Neuron (in vitro differentiated cells): ENCODE measurements around the gene C1orf174.

Source experiments
- H2AFZ ChIP-seq: one replicate; pipeline ENCODE4 v1.6.1; 2013; ENCODE audit warnings: low read depth, mild to moderate bottlenecking, inconsistent platforms, low read length, moderate library complexity
- H3K27me3 ChIP-seq: one replicate; pipeline ENCODE4 v1.6.1; 2013; ENCODE audit warnings: low read length; ENCODE audit not compliant: insufficient read depth
- H3K36me3 ChIP-seq: one replicate; pipeline ENCODE4 v1.6.1; 2013; ENCODE audit warnings: low read length; ENCODE audit not compliant: insufficient read depth
- H3K4me1 ChIP-seq: one replicate; pipeline ENCODE4 v1.6.1; 2013; ENCODE audit warnings: low read length; ENCODE audit not compliant: insufficient read depth
- H3K4me3 ChIP-seq: 2 replicates; pipeline ENCODE4 v1.5.1; 2013; ENCODE audit warnings: mild to moderate bottlenecking, low read length, moderate library complexity
- H3K9me3 ChIP-seq: one replicate; pipeline ENCODE4 v1.6.1; 2013; ENCODE audit warnings: low read length

The C1orf174 gene

DNA sequence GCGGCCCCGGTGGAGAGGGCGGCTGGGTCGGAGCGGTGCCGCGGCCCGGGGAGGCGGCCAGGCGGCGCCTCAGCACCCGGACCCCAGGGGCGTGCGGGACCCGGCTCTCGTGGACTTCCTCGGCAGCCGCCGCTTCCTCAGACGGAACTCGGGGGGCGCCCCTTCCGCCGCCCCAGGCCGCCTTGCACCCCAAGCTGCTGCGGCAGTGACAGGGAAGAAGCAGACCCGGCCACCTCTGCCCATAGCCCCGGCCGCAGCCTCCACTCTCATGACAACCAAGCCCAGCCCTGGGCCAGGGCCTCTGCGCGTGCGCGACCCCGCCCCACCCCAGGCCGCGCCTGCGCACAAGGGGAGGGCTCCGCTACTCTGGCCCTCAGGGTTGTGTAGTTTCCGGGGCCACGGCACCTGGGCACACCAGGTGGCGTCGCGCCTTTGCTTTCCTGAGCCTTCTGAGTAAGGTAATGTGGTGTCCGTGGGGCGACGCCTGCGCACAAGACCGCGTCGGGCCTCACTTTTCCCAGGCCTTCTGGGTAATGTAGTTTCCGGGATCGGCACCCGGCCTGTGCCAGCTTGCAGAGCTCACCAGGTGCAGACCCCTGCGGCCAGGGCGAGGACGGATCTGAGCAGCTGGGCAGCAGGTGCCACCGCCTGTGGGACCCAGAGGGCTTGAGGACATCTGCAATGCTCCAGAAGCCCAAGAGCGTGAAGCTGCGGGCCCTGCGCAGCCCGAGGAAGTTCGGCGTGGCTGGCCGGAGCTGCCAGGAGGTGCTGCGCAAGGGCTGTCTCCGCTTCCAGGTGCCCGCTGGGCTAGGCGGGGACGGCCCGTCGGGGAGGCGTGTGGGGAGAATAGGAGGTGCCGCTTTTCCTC lies 42.9 kb downstream of the C1orf174 start, which contains the start of the genes CEP104 and DFFB:
Gene CEP104, minus strand, starts transcription at position 289 of the 868 bp plus-strand sequence. CDS start 4,804 bp downstream, outside the sequence.
Gene DFFB, plus strand, starts transcription at position 554 of the 868 bp plus-strand sequence. Its CDS starts 128 bp downstream, at position 682.
- no peaks in the 10 kb centered on the region for H3K9me3 ChIP-seq
- H3K4me1 ChIP-seq, result peaks cover 20% of the 10 kb centered on the region
- no peaks in the 10 kb centered on the region for H3K27me3 ChIP-seq
- H3K36me3 ChIP-seq, result no peaks in the 10 kb centered on the region
- H2AFZ ChIP-seq, result peak within 1 kb of the TSS; percentile 83
- H3K4me3 ChIP-seq, result peak within 1 kb of the TSS; percentile 82

GRCh38 chr1:3852711-3853485 lies 47.2 kb downstream of the C1orf174 start:
- no peaks in the 10 kb centered on the region for H3K9me3 ChIP-seq
- no peak overlapping the region for H2AFZ ChIP-seq
- H3K4me1 ChIP-seq, result peaks cover 26% of the 10 kb centered on the region

DNA sequence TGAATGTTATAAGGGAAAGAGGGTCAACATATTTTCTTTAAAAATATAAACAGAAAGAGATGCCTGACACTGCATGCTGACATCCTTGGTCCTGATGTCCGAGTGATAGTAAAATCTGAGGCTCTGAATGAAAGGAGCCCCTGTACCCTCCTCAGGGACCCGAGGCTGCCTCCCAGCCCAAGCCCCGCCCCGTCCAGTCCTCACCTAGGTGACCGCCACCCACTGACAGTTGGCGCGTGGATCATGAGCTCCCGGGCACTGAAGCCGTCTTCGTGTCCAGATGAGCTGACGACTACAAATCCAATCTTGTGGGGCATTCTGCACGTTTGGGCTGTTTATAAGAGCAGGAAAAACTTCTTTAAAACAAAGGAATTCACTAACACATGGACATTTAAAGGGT lies 48.0 kb downstream of the C1orf174 start:
- Histone ChIP-seq H2AFZ (no peak overlapping the region), H3K4me1 (peaks cover 20% of the 10 kb centered on the region), H3K9me3 (no peaks in the 10 kb centered on the region), H3K36me3 (peaks cover 10% of the 10 kb centered on the region), H3K27me3 (no peaks in the 10 kb centered on the region), H3K4me3 (no peak overlapping the region)

More at GRCh38 chr1:3852711-3853485, 47.2 kb downstream of the C1orf174 start:
- Histone ChIP-seq H3K4me3 (no peak overlapping the region), H3K36me3 (peaks cover 3% of the 10 kb centered on the region), H3K27me3 (no peaks in the 10 kb centered on the region)

- H3K36me3 ChIP-seq, result peaks cover 17% of the 10 kb centered on the region
- H3K4me1 ChIP-seq, result peaks cover 20% of the 10 kb centered on the region
- no peak overlapping the region for H2AFZ ChIP-seq
- no peak overlapping the region for H3K4me3 ChIP-seq
- no peaks in the 10 kb centered on the region for H3K27me3 ChIP-seq
- H3K9me3 ChIP-seq, result no peaks in the 10 kb centered on the region
Measured at GRCh38 chr1:3851292-3851691, 48.8 kb downstream of the C1orf174 start.

DNA sequence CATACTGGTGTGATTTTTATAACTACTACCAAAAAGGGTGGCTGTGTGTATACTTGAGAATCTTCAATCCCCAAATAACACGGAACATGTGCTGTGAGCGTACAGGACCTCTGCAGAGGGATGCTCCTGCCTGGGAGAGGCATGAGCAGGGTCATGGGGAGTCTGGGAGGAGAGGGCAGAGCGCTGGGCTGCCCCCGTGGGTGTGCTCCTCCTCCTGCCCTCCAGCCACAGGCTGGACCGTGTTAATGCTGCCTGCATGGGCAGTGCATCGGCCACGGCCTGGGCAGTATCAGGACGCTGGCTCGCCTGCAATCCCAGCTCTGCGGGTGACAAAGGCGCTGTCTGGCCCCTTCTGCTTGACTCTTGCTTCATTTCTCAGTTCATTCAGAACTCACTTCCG lies 49.2 kb downstream of the C1orf174 start:
- Histone ChIP-seq H3K9me3 (no peaks in the 10 kb centered on the region), H3K36me3 (peaks cover 18% of the 10 kb centered on the region), H2AFZ (no peak overlapping the region), H3K27me3 (no peaks in the 10 kb centered on the region), H3K4me1 (peaks cover 18% of the 10 kb centered on the region), H3K4me3 (no peak overlapping the region)

GRCh38 chr1:3847081-3847480 lies 53.0 kb downstream of the C1orf174 start:
- Histone ChIP-seq H2AFZ (no peak overlapping the region), H3K4me1 (peaks cover 12% of the 10 kb centered on the region), H3K9me3 (no peaks in the 10 kb centered on the region), H3K36me3 (peaks cover 33% of the 10 kb centered on the region), H3K27me3 (no peaks in the 10 kb centered on the region), H3K4me3 (no peak overlapping the region)

DNA sequence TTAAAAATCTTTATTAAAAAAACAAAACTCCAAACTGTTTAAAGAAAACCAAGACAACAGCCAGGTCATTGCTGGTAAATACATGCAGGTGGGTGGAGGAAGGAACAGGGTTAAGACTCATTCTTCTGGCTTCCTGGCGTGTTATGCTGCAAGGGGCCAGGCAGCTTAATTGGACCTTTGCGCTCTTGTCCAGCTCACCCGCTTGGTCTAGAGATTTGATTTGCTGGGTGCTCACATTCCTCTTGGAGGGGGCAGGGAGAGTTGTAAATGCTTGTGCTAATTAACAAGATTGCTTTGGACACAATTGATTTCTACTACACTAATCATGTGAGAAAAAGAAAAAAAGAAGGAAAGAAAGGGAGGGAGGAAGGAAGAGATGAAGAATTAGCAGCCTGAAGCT lies 53.5 kb downstream of the C1orf174 start:
- no peaks in the 10 kb centered on the region for H3K27me3 ChIP-seq
- no peaks in the 10 kb centered on the region for H3K9me3 ChIP-seq
- H3K4me3 ChIP-seq, result no peak overlapping the region
- H2AFZ ChIP-seq, result no peak overlapping the region
- peaks cover 10% of the 10 kb centered on the region for H3K4me1 ChIP-seq
- peaks cover 34% of the 10 kb centered on the region for H3K36me3 ChIP-seq

- no peaks in the 10 kb centered on the region for H3K9me3 ChIP-seq
- H2AFZ ChIP-seq, result no peak overlapping the region
- no peaks in the 10 kb centered on the region for H3K27me3 ChIP-seq
- peaks cover 58% of the 10 kb centered on the region for H3K36me3 ChIP-seq
- H3K4me3 ChIP-seq, result no peak overlapping the region
- H3K4me1 ChIP-seq, result no peaks in the 10 kb centered on the region
Measured at GRCh38 chr1:3842912-3843311, 57.2 kb downstream of the C1orf174 start.

DNA sequence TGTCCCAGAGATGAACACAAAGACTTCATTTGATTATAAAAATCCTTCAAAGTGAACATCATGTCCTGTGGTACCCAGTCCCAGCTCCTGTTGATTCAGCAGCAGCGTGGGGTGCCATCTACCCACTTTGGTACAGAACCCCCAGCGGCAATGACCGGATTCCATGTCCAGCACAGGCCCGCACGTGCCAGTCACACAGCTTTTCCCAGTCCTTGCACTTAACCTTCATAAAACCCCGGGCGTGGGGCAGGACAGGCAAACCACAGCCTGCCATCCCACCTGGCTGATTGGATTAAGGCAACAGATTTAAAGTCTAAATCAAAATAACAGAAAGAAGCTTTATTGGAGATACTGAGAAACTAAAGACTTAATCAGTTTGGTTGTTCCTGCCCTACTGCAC lies 58.6 kb downstream of the C1orf174 start:
- no peak overlapping the region for H3K4me3 ChIP-seq
- no peak overlapping the region for H2AFZ ChIP-seq
- no peaks in the 10 kb centered on the region for H3K27me3 ChIP-seq
- peaks cover 58% of the 10 kb centered on the region for H3K36me3 ChIP-seq
- no peaks in the 10 kb centered on the region for H3K4me1 ChIP-seq
- no peaks in the 10 kb centered on the region for H3K9me3 ChIP-seq
